GM12878 (cell line): ENCODE results near the gene PTPRD. TPM values are rescaled to one million over a fixed set of nuclear protein-coding genes. Genes with fewer than 3 reads are reported as not detected.

ENCODE experiments used
- ATAC-seq: fragments of 200-7000 bp; cut with Tn5 transposase; 3 replicates; pipeline ENCODE4 v1.9.1; 2020; ENCODE audit warnings: mild to moderate bottlenecking, moderate library complexity
- BruUV-seq: library from RNA; stranded (reverse); fragments of 400-500 nt; replicated peaks from 2 replicates; lab custom pipeline; 2021; lab: Mats Ljungman, UMichigan
- CTCF ChIA-PET: fragments of 300-600 bp; sonication (Branson Sonifier 250); formaldehyde crosslinking; extraction: SDS; loops from one replicate; lab custom pipeline; 2021; ENCODE audit warnings: inconsistent platforms; lab: Yijun Ruan, JAX
- POLR2A ChIA-PET: fragments of 350-600 bp; formaldehyde crosslinking; extraction: SDS; loops from one replicate; lab custom pipeline; 2021; ENCODE audit warnings: inconsistent platforms; lab: Charles Lee
- RAD21 ChIA-PET: fragments of 300-600 bp; sonication (Branson Sonifier 250); formaldehyde crosslinking; loops from one replicate; lab custom pipeline; 2023; ENCODE audit warnings: antibody characterized with exemption; ENCODE audit not compliant: unreplicated experiment; lab: Charles Lee
- SMC1A ChIA-PET: fragments of 300-600 bp; sonication (Branson Sonifier 250); formaldehyde crosslinking; loops from one replicate; lab custom pipeline; 2023; ENCODE audit not compliant: unreplicated experiment, uncharacterized antibody; lab: Charles Lee
- DNase-seq: peaks from one replicate; pipeline ENCODE4 v3.0.0-alpha.2; 2011; ENCODE audit warnings: low read depth, low spot score
- FAIRE-seq: peaks from 3 replicates; lab custom pipeline; 2011; peaks lifted over from hg19 to GRCh38; lab: Jason Lieb, UNC
- H2AFZ ChIP-seq: 2 replicates; pipeline ENCODE4 v1.6.0; 2011; ENCODE audit warnings: low read depth, low read length, control low read depth; ENCODE audit not compliant: control insufficient read depth
- H3K27ac ChIP-seq: 2 replicates; pipeline ENCODE4 v1.5.1; 2011; ENCODE audit warnings: control low read depth; ENCODE audit not compliant: control insufficient read depth, insufficient read depth
- H3K27me3 ChIP-seq, 2 experiments: replicated peaks in 1 of 2; 2 replicates each; pipeline versions ENCODE4 v1.6.0 to v1.6.1; 2011; ENCODE audit warnings: low read length in 1 of 2; ENCODE audit not compliant: control insufficient read depth in 2 of 2, insufficient read depth in 2 of 2
- H3K36me3 ChIP-seq, 2 experiments: 2 replicates each; pipeline ENCODE4 v1.5.1; 2011; ENCODE audit warnings: low read length in 1 of 2; ENCODE audit not compliant: control insufficient read depth in 2 of 2, insufficient read depth in 2 of 2
- H3K4me1 ChIP-seq: 2 replicates; pipeline ENCODE4 v1.6.1; 2011; ENCODE audit warnings: mild to moderate bottlenecking, low read length, moderate library complexity, mixed read lengths; ENCODE audit not compliant: control insufficient read depth, insufficient read depth
- H3K4me2 ChIP-seq: 2 replicates; pipeline ENCODE4 v1.6.0; 2011; ENCODE audit warnings: control low read depth; ENCODE audit not compliant: control insufficient read depth, insufficient read depth
- H3K4me3 ChIP-seq: fragments of 200-600 bp; sonication (generic); 2 replicates; pipeline ENCODE4 v1.5.1; 2016
- H3K79me2 ChIP-seq: 2 replicates; pipeline ENCODE4 v1.6.0; 2011; ENCODE audit warnings: low read length; ENCODE audit not compliant: control insufficient read depth, insufficient read depth
- H3K9ac ChIP-seq: 2 replicates; pipeline ENCODE4 v1.8.0; 2011; ENCODE audit warnings: low read length, control low read depth, mixed read lengths; ENCODE audit not compliant: control insufficient read depth, insufficient read depth
- H3K9me3 ChIP-seq: replicated peaks from 3 replicates; pipeline ENCODE4 v1.5.1; 2011; ENCODE audit warnings: mild to moderate bottlenecking, low read length; ENCODE audit not compliant: control insufficient read depth, insufficient read depth
- H4K20me1 ChIP-seq: 2 replicates; pipeline ENCODE4 v1.6.0; 2011; ENCODE audit not compliant: control insufficient read depth, insufficient read depth
- E2F4 ChIP-seq: IDR thresholded peaks from 2 replicates; pipeline ENCODE4 v1.6.1; 2012; ENCODE audit warnings: low read depth, low read length, improper control_type of control experiment
- FOS ChIP-seq: IDR thresholded peaks from 3 replicates; pipeline ENCODE4 v1.6.1; 2011; ENCODE audit warnings: borderline replicate concordance; ENCODE audit not compliant: insufficient read length; ENCODE audit errors: extremely low read depth
- FOXK2 ChIP-seq: fragments of 450-650 bp; IDR thresholded peaks from 2 replicates; pipeline ENCODE4 v1.6.1; 2017; ENCODE audit warnings: mild to moderate bottlenecking, moderate library complexity
- IRF4 ChIP-seq: IDR thresholded peaks from 2 replicates; pipeline ENCODE4 v1.6.1; 2011; ENCODE audit warnings: low read depth, low read length
- JUND ChIP-seq: IDR thresholded peaks from 2 replicates; pipeline ENCODE4 v1.6.1; 2012; ENCODE audit warnings: low read depth, mild to moderate bottlenecking, low read length, improper control_type of control experiment, moderate library complexity
- NBN ChIP-seq: fragments of 450-650 bp; IDR thresholded peaks from 2 replicates; pipeline ENCODE4 v1.6.1; 2016
- PAX8 ChIP-seq: fragments of 450-650 bp; IDR thresholded peaks from 2 replicates; pipeline ENCODE4 v1.6.1; 2017; ENCODE audit warnings: mild to moderate bottlenecking, moderate library complexity
- POLR2A ChIP-seq: IDR thresholded peaks from 2 replicates; pipeline ENCODE4 v1.6.1; 2011; ENCODE audit warnings: low read depth, mild to moderate bottlenecking, low read length
- RB1 ChIP-seq: fragments of 450-650 bp; formaldehyde crosslinking; IDR thresholded peaks from 2 replicates; pipeline ENCODE4 v1.6.1; 2017; ENCODE audit warnings: mild to moderate bottlenecking, borderline replicate concordance
- RFX5 ChIP-seq: IDR thresholded peaks from 2 replicates; pipeline ENCODE4 v1.6.1; 2011; ENCODE audit warnings: low read depth, low read length, improper control_type of control experiment
- SRF ChIP-seq, 2 experiments: IDR thresholded peaks; 2 replicates each; pipeline ENCODE4 v1.6.1; 2011; ENCODE audit warnings: low read depth in 2 of 2, low read length in 2 of 2, mild to moderate bottlenecking in 1 of 2, moderate library complexity in 1 of 2
- SUZ12 ChIP-seq: fragments of 200-600 bp; sonication (generic); IDR thresholded peaks from one replicate; pipeline ENCODE4 v1.6.1; 2018; ENCODE audit warnings: antibody characterized with exemption, mild to moderate bottlenecking; ENCODE audit not compliant: unreplicated experiment
- TARDBP ChIP-seq: IDR thresholded peaks from 2 replicates; pipeline ENCODE4 v1.6.1; 2016; ENCODE audit warnings: borderline replicate concordance
- TCF7 ChIP-seq: IDR thresholded peaks from 2 replicates; pipeline ENCODE4 v1.6.1; 2014; ENCODE audit warnings: antibody characterized with exemption, borderline replicate concordance
- ZNF207 ChIP-seq: fragments of 450-650 bp; IDR thresholded peaks from 2 replicates; pipeline ENCODE4 v1.6.1; 2014; ENCODE audit warnings: antibody characterized with exemption, mild to moderate bottlenecking, borderline replicate concordance
- WGBS: methylation state at CpG from one replicate; pipeline ENCODE4 v1.1.6; 2016; ENCODE audit warnings: low lambda C conversion rate; ENCODE audit not compliant: insufficient replicate concordance, insufficient coverage; ENCODE audit errors: missing lambda C conversion rate; 5-methylcytosine and 5-hydroxymethylcytosine counted together
- in situ Hi-C: fragments of 300-500 bp; cut with MboI; formaldehyde crosslinking; loops from 9 replicates; pipeline ENCODE4 v1.14.3; 2018; ENCODE audit warnings: mixed read lengths
- intact Hi-C: fragments of 100-400 bp; cut with micrococcal nuclease; formaldehyde crosslinking; loops from one replicate; pipeline ENCODE4 v1.14.2; 2022; ENCODE audit not compliant: unreplicated experiment
- polyA plus RNA-seq, 11 experiments: library from polyadenylated mRNA; depleted of rRNA in 4 of 11; unstranded in 6 of 11; stranded (reverse) in 5 of 11; fragments of >200 nt; fragmentation: Nextera tagmentation in 4 of 11; fragmentation: Illumina TruSeq in 1 of 11; extraction: Ambion mirVana in 4 of 11; extraction: Trizol in 1 of 11; gene quantifications; 1 replicate in 1 of 11; 2 replicates in 10 of 11; pipeline versions ENCODE4 v1.2.1 to v1.2.3, GENCODE V29; 2011 to 2016; ENCODE audit warnings: inconsistent platforms in 2 of 11, missing spikeins in 2 of 11, low read depth in 1 of 11
- total RNA-seq, 4 experiments: library from RNA; depleted of rRNA in 3 of 4; stranded (reverse); fragments of >200 nt in 3 of 4; fragmentation: Illumina TruSeq in 1 of 4; extraction: Trizol in 1 of 4; gene quantifications; 2 replicates each; pipeline versions ENCODE4 v1.2.1 to v1.2.3, GENCODE V29; 2013 to 2021

Gene PTPRD
- total and polyA plus RNA-seq, 10 of the 15 experiments (the other 5 are each of a cell fraction or from before 2014, with no cell fraction given) = under 0.01 to 0.05 (median 0.01) TPM; not detected in 7

GRCh38 chr9:8457055-8457454, 2155.7 kb downstream of the PTPRD start:
- no peaks in the 10 kb centered on the region for H4K20me1 ChIP-seq
- in situ Hi-C loops (no loop called here), intact Hi-C loops (no loop called here)
- FAIRE-seq (no peak), DNase-seq (no peak), ATAC-seq (no peak)
- no TSS peak for BruUV-seq
- no peak overlapping the region for H3K4me3 ChIP-seq
- POLR2A ChIA-PET = no interaction called here
- SMC1A ChIA-PET = no interaction called here
- no peaks in the 10 kb centered on the region for H3K36me3 ChIP-seq
- H3K27ac ChIP-seq = no peak overlapping the region
- RAD21 ChIA-PET = no interaction called here
- no peaks in the 10 kb centered on the region for H3K9me3 ChIP-seq
- H3K4me1 ChIP-seq = no peaks in the 10 kb centered on the region
- no peak overlapping the region for H3K4me2 ChIP-seq
- H3K27me3 ChIP-seq = no peaks in the 10 kb centered on the region
- H2AFZ ChIP-seq = no peak overlapping the region
- H3K9ac ChIP-seq = no peak overlapping the region
- H3K79me2 ChIP-seq = no peaks in the 10 kb centered on the region
- TF ChIP-seq SUZ12 = no peak
- no peak for TF ChIP-seq TARDBP
- no peak for TF ChIP-seq SRF (IDR thresholded peaks at IDR 0.05; ENCODE audit: low read depth in 2 of 2, low read length in 2 of 2)
- TF ChIP-seq PAX8 = no peak
- no peak for TF ChIP-seq RB1
- no peak for TF ChIP-seq NBN
- no peak for TF ChIP-seq POLR2A
- 28% methylated on average over 5 of the region's 5 CpGs for WGBS
- CTCF ChIA-PET = no interaction called here

GRCh38 chr9:8456344-8456743, 2156.5 kb downstream of the PTPRD start:
- ChIA-PET SMC1A (no interaction called here), POLR2A (no interaction called here), RAD21 (no interaction called here), CTCF (no interaction called here)
- ATAC-seq (no peak), DNase-seq (no peak), FAIRE-seq (no peak)
- Histone ChIP-seq H3K27me3 (no peaks in the 10 kb centered on the region), H3K9me3 (no peaks in the 10 kb centered on the region), H3K4me3 (no peak overlapping the region), H3K4me1 (no peaks in the 10 kb centered on the region), H4K20me1 (no peaks in the 10 kb centered on the region), H3K36me3 (no peaks in the 10 kb centered on the region), H3K27ac (no peak overlapping the region), H3K9ac (no peak overlapping the region), H3K4me2 (no peak overlapping the region), H2AFZ (no peak overlapping the region), H3K79me2 (no peaks in the 10 kb centered on the region)
- TF ChIP-seq E2F4 (no peak), ZNF207 (no peak), TCF7 (no peak), FOS (no peak), JUND (no peak), FOXK2 (no peak), IRF4 (no peak), RFX5 (no peak)
- intact Hi-C loops (no loop called here), in situ Hi-C loops (no loop called here)
- BruUV-seq = no TSS peak
